Caco-2 (cell line): Measurements from ENCODE around the gene MXD3. TPM values are rescaled to one million over a fixed set of nuclear protein-coding genes. Genes with fewer than 3 reads are reported as not detected.

Experiments
- BruUV-seq: library from RNA; stranded (reverse); fragments of 400-500 nt; replicated peaks from 2 replicates; lab custom pipeline; 2021; lab: Mats Ljungman, UMichigan
- CTCF ChIA-PET: fragments of 300-600 bp; sonication (Branson Sonifier 250); formaldehyde crosslinking; loops from one replicate; lab custom pipeline; 2022; ENCODE audit warnings: antibody characterized with exemption; lab: Charles Lee
- POLR2A ChIA-PET: fragments of 300-600 bp; sonication (Branson Sonifier 250); formaldehyde crosslinking; loops from one replicate; lab custom pipeline; 2022; ENCODE audit warnings: antibody characterized with exemption; lab: Charles Lee
- DNase-seq, 2 experiments: peaks; one replicate each; pipeline versions ENCODE4 v3.0.0 to v3.0.0-alpha.2; 2020 to 2022
- H3K27me3 ChIP-seq: replicated peaks from 2 replicates; pipeline ENCODE4 v1.6.0; 2011; ENCODE audit warnings: low read length; ENCODE audit not compliant: control insufficient read depth, insufficient read depth
- H3K36me3 ChIP-seq: 2 replicates; pipeline ENCODE4 v1.5.1; 2011; ENCODE audit warnings: low read length; ENCODE audit not compliant: control insufficient read depth, insufficient read depth
- H3K4me1 ChIP-seq: fragments of 250-450 bp; sonication (Bioruptor Pico); 2 replicates; pipeline ENCODE4 v1.5.1; 2020; ENCODE audit warnings: mild to moderate bottlenecking
- H3K4me3 ChIP-seq: 2 replicates; pipeline ENCODE4 v1.5.1; 2011; ENCODE audit warnings: low read depth, mild to moderate bottlenecking, control low read depth, low read length
- H3K9me3 ChIP-seq: fragments of 250-450 bp; sonication (Bioruptor Pico); 2 replicates; pipeline ENCODE4 v1.5.1; 2020; ENCODE audit warnings: mild to moderate bottlenecking, moderate library complexity
- H3K27ac Mint-ChIP-seq: one replicate; pipeline ENCODE4 v1.8.0; 2022; ENCODE audit warnings: mixed read lengths; ENCODE audit not compliant: unreplicated experiment
- H3K27me3 Mint-ChIP-seq: one replicate; pipeline ENCODE4 v1.8.0; 2022; ENCODE audit warnings: mixed read lengths; ENCODE audit not compliant: insufficient read depth, unreplicated experiment
- H3K36me3 Mint-ChIP-seq: one replicate; pipeline ENCODE4 v1.8.0; 2022; ENCODE audit warnings: mild to moderate bottlenecking, mixed read lengths; ENCODE audit not compliant: insufficient read depth, unreplicated experiment
- H3K4me1 Mint-ChIP-seq: one replicate; pipeline ENCODE4 v1.8.0; 2022; ENCODE audit warnings: low read depth, mixed read lengths; ENCODE audit not compliant: unreplicated experiment
- H3K4me3 Mint-ChIP-seq: one replicate; pipeline ENCODE4 v1.8.0; 2022; ENCODE audit warnings: mild to moderate bottlenecking, moderate library complexity, mixed read lengths; ENCODE audit not compliant: unreplicated experiment
- H3K9me3 Mint-ChIP-seq: one replicate; pipeline ENCODE4 v1.8.0; 2022; ENCODE audit warnings: mixed read lengths; ENCODE audit not compliant: unreplicated experiment
- intact Hi-C: fragments of 100-400 bp; cut with micrococcal nuclease; formaldehyde crosslinking; loops from one replicate; pipeline ENCODE4 v1.10.0; 2022; ENCODE audit not compliant: unreplicated experiment
- total RNA-seq: library from RNA; stranded (reverse); gene quantifications from 2 replicates; pipeline ENCODE4 v1.2.3, GENCODE V29; 2022
- TF ChIP-seq, protein P1 (sequence below), 2 experiments: fragments of 200-600 bp in 1 of 2; IDR thresholded peaks; 1 replicate in 1 of 2; 2 replicates in 1 of 2; pipeline versions ENCODE4 v1.5.1 to v1.8.0; 2011 to 2022; ENCODE audit warnings: antibody characterized with exemption in 1 of 2, control low read depth in 1 of 2, inconsistent platforms in 1 of 2, low read depth in 1 of 2, low read length in 1 of 2, mild to moderate bottlenecking in 1 of 2, moderate library complexity in 1 of 2; ENCODE audit not compliant: insufficient read depth in 1 of 2, severe bottlenecking in 1 of 2, unreplicated experiment in 1 of 2

The MXD3 gene
- total RNA-seq, 1 experiment from 2014 or later, result 19.8 TPM

DNA sequence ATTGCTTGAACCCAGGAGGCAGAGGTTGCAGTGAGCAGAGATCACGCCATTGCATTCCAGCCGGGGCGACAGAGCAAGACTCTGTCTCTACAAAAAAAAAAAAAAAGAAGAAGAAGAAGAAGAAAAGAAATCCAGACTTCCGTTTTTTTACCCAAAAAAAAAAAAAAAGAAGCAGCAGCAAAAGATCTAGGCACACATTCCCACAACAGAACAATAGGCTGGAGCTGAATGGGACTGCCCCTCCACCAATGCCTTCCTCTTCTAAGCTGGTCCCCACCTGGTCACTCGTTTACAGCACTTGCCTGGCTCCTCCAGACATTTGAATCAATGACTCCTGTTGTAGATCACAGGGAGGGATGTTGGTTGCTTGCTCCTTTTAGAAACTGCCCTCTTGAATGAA is 41.4 kb upstream of the MXD3 start:
- Histone ChIP-seq H3K4me1 (peaks cover 12% of the 10 kb centered on the region; the same call in 1 of the 2 replicates), H3K27me3 (no peaks in the 10 kb centered on the region), H3K4me3 (no peak overlapping the region), H3K36me3 (0 out of 2 replicates have a peak, but pooled peaks cover 2% of the 10 kb centered on the region), H3K9me3 (no peaks in the 10 kb centered on the region)
- Mint-ChIP-seq H3K4me1 (peaks cover 27% of the 10 kb centered on the region), H3K27ac (no peak overlapping the region), H3K9me3 (peaks cover 15% of the 10 kb centered on the region), H3K27me3 (no peaks in the 10 kb centered on the region), H3K4me3 (no peak overlapping the region), H3K36me3 (peaks cover 20% of the 10 kb centered on the region)
- intact Hi-C loops, result no loop called here
- TF ChIP-seq, protein P1, sequence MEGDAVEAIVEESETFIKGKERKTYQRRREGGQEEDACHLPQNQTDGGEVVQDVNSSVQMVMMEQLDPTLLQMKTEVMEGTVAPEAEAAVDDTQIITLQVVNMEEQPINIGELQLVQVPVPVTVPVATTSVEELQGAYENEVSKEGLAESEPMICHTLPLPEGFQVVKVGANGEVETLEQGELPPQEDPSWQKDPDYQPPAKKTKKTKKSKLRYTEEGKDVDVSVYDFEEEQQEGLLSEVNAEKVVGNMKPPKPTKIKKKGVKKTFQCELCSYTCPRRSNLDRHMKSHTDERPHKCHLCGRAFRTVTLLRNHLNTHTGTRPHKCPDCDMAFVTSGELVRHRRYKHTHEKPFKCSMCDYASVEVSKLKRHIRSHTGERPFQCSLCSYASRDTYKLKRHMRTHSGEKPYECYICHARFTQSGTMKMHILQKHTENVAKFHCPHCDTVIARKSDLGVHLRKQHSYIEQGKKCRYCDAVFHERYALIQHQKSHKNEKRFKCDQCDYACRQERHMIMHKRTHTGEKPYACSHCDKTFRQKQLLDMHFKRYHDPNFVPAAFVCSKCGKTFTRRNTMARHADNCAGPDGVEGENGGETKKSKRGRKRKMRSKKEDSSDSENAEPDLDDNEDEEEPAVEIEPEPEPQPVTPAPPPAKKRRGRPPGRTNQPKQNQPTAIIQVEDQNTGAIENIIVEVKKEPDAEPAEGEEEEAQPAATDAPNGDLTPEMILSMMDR (IDR thresholded peaks at IDR 0.05; ENCODE audit: insufficient read depth in 1 of 2, low read depth in 1 of 2, low read length in 1 of 2, severe bottlenecking in 1 of 2, unreplicated experiment in 1 of 2), result no peak
- ChIA-PET CTCF (interaction anchor here (0.7 to 2.6 kb wide), 2 partner anchors 12 to 37 kb away, joined by 6 to 9 read pairs; no protein-coding TSS in a partner anchor), POLR2A (no interaction called here)
- BruUV-seq, result no TSS peak
- no peak for DNase-seq

DNA sequence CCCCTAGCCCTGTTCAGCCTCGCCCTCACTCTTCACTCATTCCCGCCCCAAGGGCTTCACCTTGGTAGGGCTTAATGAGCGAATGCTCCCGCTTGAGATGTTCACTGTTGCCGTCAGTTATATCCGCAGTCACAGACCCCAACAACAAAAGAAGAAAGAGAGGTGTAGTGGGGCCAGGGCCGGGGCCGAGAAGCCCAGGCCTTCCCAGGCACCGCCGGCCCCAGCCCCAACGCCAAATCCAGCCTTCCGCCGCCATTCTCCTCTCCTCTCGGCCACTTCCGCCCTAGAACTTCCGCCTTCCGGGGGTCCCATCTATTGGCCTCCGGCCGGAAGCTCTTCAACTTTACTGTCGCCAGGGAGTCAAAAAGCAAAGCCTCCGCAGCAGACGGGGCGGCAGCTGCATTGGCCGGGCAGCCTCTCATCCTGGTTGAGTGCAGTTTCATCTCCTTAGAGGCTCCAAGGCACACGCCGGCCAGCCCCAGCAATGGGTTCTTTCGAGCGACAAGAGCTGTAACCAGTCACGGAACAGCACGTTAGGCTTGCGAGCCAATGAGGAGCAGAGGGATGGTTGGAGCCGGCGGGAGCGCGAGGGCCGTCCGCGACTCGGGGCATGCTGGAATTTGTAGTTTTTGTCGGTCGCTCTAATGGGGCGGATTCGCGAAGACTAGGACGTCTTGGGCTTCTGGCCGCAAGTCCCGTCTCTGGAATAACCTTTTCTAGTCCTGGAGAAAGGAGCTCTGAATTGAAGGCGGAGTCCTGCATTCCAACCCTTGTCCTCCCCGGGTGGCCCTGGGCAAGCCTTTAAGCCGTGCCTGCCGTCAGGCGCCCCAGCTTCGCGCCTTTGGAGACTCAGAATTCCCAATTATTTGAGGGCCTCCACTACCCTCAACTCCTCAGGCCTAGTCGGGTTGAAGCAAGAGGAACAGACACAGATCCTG is 40.0 kb upstream of the MXD3 start, which contains the start of gene LMAN2:
TSS of gene LMAN2 (minus strand) at position 277 of the 938 bp plus-strand sequence. CDS start at position 256, 21 bp downstream.
- BruUV-seq, result no TSS peak
- H3K36me3 Mint-ChIP-seq, result peaks cover 30% of the 10 kb centered on the region
- H3K27me3 Mint-ChIP-seq, result no peaks in the 10 kb centered on the region
- Histone ChIP-seq H3K36me3 (0 out of 2 replicates have a peak, but pooled peaks cover 2% of the 10 kb centered on the region), H3K4me3 (peak within 1 kb of the TSS; percentile 70), H3K27me3 (no peaks in the 10 kb centered on the region), H3K4me1 (peaks cover 12% of the 10 kb centered on the region; the same call in 1 of the 2 replicates), H3K9me3 (no peaks in the 10 kb centered on the region)
- H3K9me3 Mint-ChIP-seq, result peaks cover 15% of the 10 kb centered on the region
- CTCF ChIA-PET, result interaction anchor here (0.6 to 2.6 kb wide), 10 partner anchors 17 to 265 kb away, joined by 3 to 19 read pairs (median 6); partner anchors contain the start of gene FGFR4
- TF ChIP-seq, protein P1 (IDR thresholded peaks at IDR 0.05; ENCODE audit: insufficient read depth in 1 of 2, low read depth in 1 of 2, low read length in 1 of 2, severe bottlenecking in 1 of 2, unreplicated experiment in 1 of 2), result no peak
- peak; percentile 95 to 96 for DNase-seq
- intact Hi-C loops, result loop anchor here (2.0 kb wide), 2 partner anchors 19 to 39 kb away; no protein-coding TSS in a partner anchor
- peak within 1 kb of the TSS; percentile 95 for H3K4me3 Mint-ChIP-seq
- H3K4me1 Mint-ChIP-seq, result peaks cover 27% of the 10 kb centered on the region
- H3K27ac Mint-ChIP-seq, result peak within 1 kb of the TSS; percentile 100
- POLR2A ChIA-PET, result interaction anchor here (0.6 to 1.9 kb wide), 13 partner anchors 15 to 145 kb away, joined by 3 to 22 read pairs (median 4); partner anchors contain the start of genes GRK6, PRELID1 and RAB24
